NCI-H1048 (cell line): Measurements from ENCODE around the gene THG1L.

Experiments
- DNase-seq: peaks from one replicate; lab custom pipeline; 2025; lab: John Stamatoyannopoulos, UW

THG1L gene

DNA sequence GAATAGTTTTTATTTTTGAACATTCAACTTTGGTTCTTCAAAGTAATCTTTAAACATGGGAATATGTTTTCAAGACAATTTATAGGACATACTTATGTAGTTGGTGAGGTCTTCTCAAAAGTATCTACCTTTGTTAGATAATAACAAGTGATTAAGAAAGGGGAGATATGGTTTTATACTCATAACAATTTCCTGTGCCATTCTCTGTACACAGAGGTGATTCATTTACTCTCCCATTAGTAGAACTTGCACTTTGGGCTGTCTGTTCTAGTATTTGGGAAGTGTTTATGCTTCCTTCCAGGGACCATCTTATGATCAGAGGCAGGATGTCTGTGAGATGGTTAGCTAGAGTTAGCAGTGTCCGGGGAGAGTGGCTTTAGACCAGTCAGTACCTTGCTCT is 27.5 kb downstream of the THG1L start:
- no peak for DNase-seq

DNA sequence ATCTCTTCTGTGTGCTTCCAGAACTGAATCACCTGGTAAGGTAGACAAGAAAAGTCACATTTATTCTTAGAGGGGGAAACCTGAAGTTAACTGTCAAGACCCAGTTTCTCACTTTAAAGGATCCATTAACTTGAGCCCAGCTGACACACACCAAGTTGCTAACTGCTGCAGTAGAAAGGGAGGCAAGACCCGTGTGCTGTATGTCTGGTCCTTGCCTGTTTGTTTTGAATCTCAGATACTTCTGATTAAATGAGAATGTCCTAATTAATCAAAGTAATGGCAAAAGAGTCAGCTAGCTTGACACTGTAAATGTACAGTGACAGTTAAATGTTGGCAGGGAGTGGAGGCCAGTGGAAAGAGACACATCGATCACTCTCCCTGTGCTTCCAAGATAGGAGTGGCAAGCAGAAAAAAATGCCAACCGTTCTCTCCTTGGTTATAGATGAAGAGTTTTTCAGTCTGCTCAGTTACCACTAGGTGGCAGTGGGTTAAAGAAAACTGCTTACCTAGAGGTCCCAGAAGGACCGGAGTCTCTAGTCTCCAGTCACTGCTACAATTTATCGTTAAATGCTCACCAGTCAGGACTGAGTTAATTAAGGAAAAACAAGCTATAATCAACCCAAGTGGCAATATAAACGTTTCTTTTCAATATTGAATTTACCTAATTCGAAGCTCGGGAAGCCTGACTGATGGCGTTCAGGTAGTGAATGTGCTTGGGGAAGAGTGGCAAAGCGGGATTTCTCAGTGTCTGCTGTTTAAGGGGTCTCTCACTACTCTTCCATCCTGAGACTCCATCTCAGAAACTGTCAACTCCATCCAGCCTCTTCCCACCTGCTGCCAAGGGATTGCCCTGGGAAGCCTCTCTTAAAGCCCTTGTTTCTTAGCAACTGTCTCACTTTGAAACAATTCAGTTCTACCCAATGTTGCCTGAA is 30.7 kb downstream of the THG1L start:
- no peak for DNase-seq

GRCh38 chr5:157764531-157764930 is 33.3 kb downstream of the THG1L start:
- DNase-seq, result no peak

DNA sequence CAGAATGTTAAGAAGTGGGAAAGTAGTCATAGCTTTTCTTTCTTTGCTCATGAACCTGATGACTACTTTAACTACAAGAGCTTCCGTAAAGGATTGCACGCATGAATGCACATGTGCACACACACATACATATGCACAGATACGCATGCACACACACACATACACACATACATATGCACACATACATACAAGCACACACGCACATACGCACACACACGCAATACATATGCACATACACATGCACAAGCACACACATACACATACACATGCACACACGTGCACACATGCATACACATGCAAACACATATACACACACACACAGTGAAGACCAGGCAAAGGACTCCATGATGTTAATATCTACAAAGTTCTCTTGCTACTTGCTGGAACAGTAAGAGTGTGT is 35.2 kb downstream of the THG1L start:
- DNase-seq, result no peak

DNA sequence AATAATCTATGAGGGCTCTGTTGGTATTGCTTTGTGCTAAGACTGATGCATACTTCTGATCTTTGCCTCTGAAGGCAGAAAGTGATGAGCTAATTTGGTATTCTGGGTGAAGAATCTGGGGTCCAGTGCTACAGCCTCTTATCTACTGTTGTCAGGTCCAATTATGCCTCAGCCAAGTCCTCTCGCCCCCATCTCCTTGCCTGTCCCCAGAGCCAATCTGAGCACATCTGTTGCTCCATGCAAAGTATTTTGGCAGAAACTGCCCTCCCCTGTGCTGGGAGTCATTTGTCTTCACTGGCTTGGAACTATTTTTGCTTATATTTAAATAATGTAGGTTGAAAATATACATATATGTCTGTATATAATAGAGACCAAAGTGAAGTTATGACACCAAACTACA is 35.7 kb downstream of the THG1L start:
- DNase-seq, result no peak

DNA sequence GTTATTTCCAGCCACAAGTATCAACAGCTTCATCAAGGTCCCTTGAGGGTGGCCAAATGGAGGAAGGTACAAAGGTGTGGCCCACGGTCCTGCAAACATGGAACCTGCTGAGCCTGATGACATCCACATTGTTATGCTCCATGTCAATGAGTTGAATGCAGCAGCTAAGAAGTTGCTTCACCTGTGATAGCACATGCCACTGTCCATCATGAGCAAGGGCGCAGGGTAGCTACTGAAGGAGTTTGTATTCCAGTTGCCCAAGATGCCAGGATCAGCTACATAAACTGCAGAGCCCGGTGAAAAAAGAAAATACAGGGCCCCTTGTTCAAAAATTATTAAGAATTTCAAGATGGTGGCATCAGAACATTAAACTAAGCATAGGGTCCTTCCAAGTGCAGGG is 36.5 kb downstream of the THG1L start:
- no peak for DNase-seq

DNA sequence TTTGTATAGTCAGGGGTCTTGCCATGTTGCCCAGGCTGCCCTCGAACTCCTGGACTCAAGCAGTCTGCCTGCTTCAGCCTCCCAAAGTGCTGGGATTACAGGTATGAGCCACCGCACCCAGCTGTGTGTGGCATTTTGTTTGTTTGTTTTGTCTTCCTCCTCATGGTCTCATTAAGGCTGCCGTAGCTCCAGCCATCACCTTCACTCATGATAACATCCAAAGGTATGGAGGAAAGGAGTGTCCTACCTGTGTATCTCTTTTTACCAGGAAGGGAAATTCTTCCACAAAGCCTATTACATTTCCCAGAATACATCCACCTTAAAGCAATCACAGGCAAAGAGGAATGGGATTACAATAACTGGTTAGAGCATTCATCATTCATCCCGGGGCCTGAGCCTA is 39.4 kb downstream of the THG1L start:
- no peak for DNase-seq

DNA sequence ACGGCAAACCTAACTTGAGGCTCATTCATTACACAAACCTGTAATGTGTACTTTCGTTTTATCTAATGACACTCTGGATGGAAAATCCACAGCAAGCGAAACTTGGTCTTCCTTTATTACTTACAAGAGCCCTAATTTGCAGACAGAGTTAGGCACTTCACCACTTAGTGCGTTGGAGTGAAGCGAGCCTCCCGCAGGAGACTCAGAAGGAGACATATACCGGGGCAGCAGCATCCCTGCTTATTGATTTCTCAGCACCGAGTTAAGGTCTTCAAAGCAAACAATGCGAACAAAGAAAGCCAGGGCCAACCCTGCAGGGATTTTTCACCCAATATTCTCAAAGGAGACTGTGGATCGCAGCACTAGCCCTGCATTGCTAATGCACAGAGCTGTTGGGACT is 40.9 kb downstream of the THG1L start:
- DNase-seq, result no peak

- DNase-seq, result no peak
Observed at GRCh38 chr5:157778121-157778805, 47.0 kb downstream of the THG1L start.

DNA sequence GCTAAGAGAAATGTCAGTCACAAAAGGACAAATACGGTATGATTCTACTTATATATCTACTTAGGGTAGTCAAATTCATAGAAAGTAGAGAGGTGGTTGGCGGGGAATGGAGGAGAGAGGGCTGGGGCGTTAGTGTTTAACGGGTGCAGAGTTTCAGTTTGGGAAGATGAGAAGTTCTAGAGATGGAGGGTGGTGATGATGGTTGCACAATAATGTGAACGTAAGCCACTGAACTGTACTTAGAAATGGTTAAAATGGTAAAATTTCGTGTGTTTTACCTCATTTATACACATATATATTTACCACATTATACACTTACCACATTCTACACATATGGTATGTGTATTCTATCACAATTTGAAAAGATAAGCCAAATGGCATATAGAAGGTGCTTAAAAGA is 48.0 kb downstream of the THG1L start:
- no peak for DNase-seq

DNA sequence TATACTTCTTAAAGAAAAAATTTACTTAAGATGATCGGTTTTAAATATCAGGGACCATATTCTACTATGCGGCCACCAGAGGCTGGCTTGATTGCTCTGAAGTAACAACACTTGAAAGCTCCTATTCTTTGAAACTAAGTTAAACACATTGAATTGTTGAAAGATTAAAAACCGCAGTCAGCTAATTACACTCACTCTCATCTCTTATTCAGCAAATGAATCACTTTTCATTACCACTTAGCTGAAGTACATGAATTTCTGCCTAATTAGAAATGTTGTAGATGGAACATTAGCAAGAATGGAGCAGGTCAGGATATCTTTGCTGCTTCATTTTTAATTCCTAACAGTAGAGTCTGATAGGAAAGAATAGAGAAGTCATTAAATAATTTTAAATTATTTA is 54.6 kb downstream of the THG1L start:
- no peak for DNase-seq
